ENCODE data around the gene GRID2. TPM values are rescaled to one million over a fixed set of nuclear protein-coding genes. Genes with fewer than 3 reads are reported as not detected.

The GRID2 gene
- total and polyA plus RNA-seq, 8 donors: 0.14 to 0.36 (median 0.22) TPM

DNA sequence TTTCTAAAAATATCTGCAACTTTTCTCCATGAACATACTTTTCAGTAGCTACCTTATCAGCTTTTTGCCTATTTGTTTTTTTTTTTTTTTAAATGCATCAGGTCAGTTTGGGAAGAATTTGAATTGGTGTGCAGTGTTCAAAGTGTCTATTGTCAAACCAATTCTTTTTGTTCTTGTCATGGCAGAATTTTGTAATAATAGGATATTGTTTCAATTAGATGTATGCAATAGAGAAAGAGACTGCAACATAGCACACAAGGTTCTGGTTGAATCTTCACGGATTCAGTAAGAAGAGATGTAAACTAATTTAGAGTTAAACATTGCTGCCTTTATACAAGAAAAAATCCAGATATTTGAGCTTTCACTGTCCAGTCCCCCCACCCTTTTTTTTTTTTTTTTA lies 277.1 kb downstream of the GRID2 start:
- ATAC-seq: no peak

GRCh38 chr4:92599044-92599443 lies 295.3 kb downstream of the GRID2 start:
- intact Hi-C loops (cut with DNase I): no loop called here
- no peak for ATAC-seq
- TF ChIP-seq, protein P1, sequence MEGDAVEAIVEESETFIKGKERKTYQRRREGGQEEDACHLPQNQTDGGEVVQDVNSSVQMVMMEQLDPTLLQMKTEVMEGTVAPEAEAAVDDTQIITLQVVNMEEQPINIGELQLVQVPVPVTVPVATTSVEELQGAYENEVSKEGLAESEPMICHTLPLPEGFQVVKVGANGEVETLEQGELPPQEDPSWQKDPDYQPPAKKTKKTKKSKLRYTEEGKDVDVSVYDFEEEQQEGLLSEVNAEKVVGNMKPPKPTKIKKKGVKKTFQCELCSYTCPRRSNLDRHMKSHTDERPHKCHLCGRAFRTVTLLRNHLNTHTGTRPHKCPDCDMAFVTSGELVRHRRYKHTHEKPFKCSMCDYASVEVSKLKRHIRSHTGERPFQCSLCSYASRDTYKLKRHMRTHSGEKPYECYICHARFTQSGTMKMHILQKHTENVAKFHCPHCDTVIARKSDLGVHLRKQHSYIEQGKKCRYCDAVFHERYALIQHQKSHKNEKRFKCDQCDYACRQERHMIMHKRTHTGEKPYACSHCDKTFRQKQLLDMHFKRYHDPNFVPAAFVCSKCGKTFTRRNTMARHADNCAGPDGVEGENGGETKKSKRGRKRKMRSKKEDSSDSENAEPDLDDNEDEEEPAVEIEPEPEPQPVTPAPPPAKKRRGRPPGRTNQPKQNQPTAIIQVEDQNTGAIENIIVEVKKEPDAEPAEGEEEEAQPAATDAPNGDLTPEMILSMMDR (IDR thresholded peaks at IDR 0.05): no peak
- Histone ChIP-seq H3K4me1 (no peaks in the 10 kb centered on the region), H3K27me3 (no peaks in the 10 kb centered on the region), H3K27ac (no peak overlapping the region), H3K4me3 (no peak overlapping the region), H3K36me3 (no peaks in the 10 kb centered on the region), H3K9me3 (no peaks in the 10 kb centered on the region)
- no peak for DNase-seq

More for the DNA sequence above, 277.1 kb downstream of the GRID2 start:
- H3K9me3 ChIP-seq: no peaks in the 10 kb centered on the region
- H3K27me3 ChIP-seq: no peaks in the 10 kb centered on the region
- intact Hi-C loops (cut with DNase I): no loop called here
- no peaks in the 10 kb centered on the region for H3K36me3 ChIP-seq
- TF ChIP-seq, protein P1 (IDR thresholded peaks at IDR 0.05): no peak
- no peak overlapping the region for H3K27ac ChIP-seq
- DNase-seq: no peak
- H3K4me1 ChIP-seq: no peaks in the 10 kb centered on the region
- no peak overlapping the region for H3K4me3 ChIP-seq

- TF ChIP-seq, protein P1 (IDR thresholded peaks at IDR 0.05): no peak
- Histone ChIP-seq H3K36me3 (no peaks in the 10 kb centered on the region), H3K4me1 (no peaks in the 10 kb centered on the region), H3K9me3 (no peaks in the 10 kb centered on the region), H3K27me3 (no peaks in the 10 kb centered on the region), H3K27ac (no peak overlapping the region), H3K4me3 (no peak overlapping the region)
- intact Hi-C loops (cut with DNase I): no loop called here
- no peak for ATAC-seq
- DNase-seq: no peak
Observed at GRCh38 chr4:92600638-92601037, 296.9 kb downstream of the GRID2 start.

GRCh38 chr4:92606227-92606626 lies 302.5 kb downstream of the GRID2 start:
- TF ChIP-seq, protein P1 (IDR thresholded peaks at IDR 0.05): no peak
- no peaks in the 10 kb centered on the region for H3K27me3 ChIP-seq
- intact Hi-C loops (cut with DNase I): no loop called here
- no peaks in the 10 kb centered on the region for H3K9me3 ChIP-seq
- H3K27ac ChIP-seq: no peak overlapping the region
- no peak overlapping the region for H3K4me3 ChIP-seq
- no peak for ATAC-seq
- DNase-seq: no peak
- no peaks in the 10 kb centered on the region for H3K36me3 ChIP-seq
- H3K4me1 ChIP-seq: no peaks in the 10 kb centered on the region

GRCh38 chr4:92615049-92615448 lies 311.3 kb downstream of the GRID2 start:
- intact Hi-C loops (cut with DNase I): no loop called here
- Histone ChIP-seq H3K4me3 (no peak overlapping the region), H3K36me3 (no peaks in the 10 kb centered on the region), H3K27ac (no peak overlapping the region), H3K9me3 (no peaks in the 10 kb centered on the region), H3K4me1 (no peaks in the 10 kb centered on the region), H3K27me3 (no peaks in the 10 kb centered on the region)
- TF ChIP-seq, protein P1 (IDR thresholded peaks at IDR 0.05): no peak
- ATAC-seq (no peak), DNase-seq (no peak)

All from left lung (tissue), 10 donors.